Superior temporal gyrus (tissue), 1 donor: ENCODE measurements around the gene NIN.

Experiments used
- DNase-seq: peaks from one replicate; pipeline ENCODE4 v3.0.0-alpha.2; 2016; ENCODE audit errors: extremely low spot score

The NIN gene

DNA sequence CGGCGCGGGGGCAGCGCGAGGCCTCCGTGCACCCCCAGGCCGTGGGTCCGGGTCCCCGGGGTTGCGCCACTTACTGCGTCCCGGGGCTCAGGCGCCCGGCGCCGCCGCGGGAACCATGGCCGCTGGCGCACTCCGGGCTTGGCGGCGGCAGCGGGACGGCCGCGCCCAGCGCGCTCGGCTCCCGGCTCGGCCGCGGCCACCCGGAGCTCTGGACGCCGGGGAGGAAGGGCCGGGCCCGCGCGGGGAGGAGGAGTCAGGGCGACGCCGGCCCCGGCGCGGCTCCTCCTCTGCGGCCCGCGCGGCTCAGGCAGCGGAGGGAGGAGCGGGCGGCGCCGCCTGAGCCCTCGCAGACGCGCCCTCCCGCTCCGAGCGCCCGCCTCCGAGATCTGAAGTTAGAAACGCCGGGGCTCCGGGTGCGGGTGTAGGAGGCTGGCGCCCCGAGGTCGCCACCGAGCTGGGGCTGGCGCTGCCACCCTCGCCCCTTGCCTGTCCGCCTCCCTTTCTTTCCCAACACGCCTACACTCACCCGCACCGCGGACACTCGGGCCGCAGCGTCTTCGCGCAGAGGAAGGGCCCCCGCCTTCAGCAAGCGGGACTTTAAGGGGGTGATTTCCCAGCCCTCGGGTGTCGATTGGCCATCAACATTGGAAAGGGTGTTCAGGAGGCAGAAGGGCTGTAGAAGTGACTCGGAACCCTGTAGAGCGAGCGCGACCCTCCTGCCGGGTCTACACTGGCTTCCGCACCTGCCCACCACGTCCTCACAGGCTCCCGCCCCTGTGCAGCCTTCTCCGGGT is at the start of gene NIN:
Gene NIN, minus strand, starts transcription at position 231 of the 794 bp plus-strand sequence. CDS start 9,106 bp downstream, outside the sequence.
- peak; percentile 77 for DNase-seq

GRCh38 chr14:50875359-50876070 is 44.6 kb upstream of the NIN start:
- no peak for DNase-seq

DNA sequence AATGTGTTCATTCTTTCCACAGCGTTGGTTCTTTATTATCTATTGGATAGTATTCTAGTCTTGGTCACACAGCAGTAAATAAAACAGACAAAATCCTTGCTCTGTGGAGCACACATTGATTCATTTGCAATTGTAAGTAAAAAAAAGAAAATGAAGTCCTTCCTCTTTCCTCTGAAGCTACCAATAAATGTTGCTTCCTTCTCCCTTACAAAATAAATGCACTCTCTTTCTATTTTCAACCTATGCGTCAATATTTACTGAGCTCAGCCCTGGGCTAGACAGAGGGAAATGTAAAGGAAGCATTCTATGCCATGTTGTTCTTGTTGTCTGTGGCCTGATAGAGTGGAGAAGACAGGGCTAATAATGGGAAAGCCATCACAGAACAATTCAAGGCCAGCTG is 43.8 kb upstream of the NIN start:
- DNase-seq: no peak

- DNase-seq: no peak
Measured at GRCh38 chr14:50871914-50872732, 41.2 kb upstream of the NIN start, which contains the start of gene ABHD12B. Gene ABHD12B, plus strand, starts transcription at chr14:50872053. Its CDS starts 122 bp downstream, at chr14:50872175.

GRCh38 chr14:50871228-50871627 is 40.3 kb upstream of the NIN start:
- DNase-seq: no peak

DNA sequence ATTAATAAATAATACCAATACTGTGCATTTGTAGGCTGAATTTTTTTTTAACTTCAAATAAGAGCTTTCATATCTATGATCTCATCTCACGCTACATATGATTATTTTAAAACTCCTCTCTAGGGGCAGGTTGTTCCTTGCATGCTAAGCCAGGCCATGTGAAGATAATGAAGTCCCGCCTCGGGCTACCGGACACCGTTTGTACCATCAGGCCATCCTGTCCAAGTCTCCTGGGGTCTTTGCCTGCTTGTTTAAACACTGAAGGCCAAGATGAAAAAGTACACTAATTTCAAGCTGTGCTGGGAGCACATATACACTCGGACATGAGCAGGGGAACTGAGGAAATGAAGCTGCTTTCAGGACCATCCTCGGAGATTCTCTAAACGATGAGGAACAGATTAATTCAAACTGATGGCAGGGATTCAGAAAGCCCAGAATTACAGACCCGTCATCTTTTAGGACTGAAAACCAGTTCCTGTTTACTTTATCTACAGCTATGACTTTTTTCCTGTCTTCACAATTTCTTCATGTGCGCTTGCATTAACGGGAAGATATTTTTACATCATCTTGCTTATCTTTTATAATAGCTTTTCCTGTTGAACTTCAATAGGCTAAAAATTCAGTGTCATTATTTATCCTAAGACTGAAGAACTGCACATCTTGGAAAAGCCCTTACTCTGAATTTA is 34.6 kb upstream of the NIN start:
- no peak for DNase-seq

DNA sequence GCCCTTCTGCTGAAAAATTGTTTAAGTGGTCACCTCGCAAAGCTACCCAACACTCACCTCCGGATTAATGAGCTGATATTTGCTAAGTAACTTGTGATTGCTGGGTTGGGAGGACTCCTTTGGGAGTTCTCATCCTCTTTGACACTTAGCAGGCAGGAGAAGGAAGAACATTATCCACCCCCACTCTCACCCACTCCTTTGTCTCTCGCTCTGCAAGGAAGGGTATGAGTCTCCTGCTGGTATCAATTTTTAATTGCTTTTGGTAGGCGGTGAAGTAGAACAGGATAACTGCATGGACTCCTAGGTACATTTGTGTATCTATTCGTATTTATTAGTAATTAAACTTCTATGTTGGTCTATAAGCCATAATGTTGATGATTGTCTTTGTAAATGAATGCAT is 34.0 kb upstream of the NIN start:
- no peak for DNase-seq

GRCh38 chr14:50864237-50864636 is 33.3 kb upstream of the NIN start:
- no peak for DNase-seq

- DNase-seq: no peak
Measured at GRCh38 chr14:50862036-50862570, 31.1 kb upstream of the NIN start.

DNA sequence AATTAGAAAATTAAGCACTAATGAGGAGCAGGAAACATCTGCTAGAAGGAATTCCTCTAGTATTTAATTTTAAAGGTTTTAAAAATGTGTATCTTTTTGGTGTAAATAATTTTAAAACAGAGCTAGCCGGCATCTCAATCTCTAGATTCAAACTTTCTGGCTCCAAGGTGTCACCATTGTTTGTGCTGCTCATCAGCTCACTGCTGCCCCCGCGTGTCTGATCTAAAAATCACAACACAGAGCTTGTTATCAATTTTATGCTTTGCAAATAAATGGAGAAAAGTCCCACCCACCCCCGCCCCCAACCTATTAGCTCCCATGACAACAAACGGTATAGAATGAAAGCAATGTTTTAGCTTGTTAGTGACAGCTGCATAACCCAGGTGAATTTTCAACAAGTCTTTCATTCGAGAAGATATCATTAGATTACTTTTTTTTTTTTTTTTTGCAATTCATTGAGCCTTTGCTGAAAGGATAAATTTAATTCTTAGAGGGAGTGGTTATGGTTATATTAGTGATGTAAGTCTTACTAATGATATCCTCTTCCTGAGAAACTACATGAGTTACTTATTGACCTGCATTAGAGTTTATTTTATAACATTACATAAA is 29.6 kb upstream of the NIN start:
- peak; percentile 93 for DNase-seq

GRCh38 chr14:50859296-50859624 is 28.3 kb upstream of the NIN start:
- DNase-seq: no peak

DNA sequence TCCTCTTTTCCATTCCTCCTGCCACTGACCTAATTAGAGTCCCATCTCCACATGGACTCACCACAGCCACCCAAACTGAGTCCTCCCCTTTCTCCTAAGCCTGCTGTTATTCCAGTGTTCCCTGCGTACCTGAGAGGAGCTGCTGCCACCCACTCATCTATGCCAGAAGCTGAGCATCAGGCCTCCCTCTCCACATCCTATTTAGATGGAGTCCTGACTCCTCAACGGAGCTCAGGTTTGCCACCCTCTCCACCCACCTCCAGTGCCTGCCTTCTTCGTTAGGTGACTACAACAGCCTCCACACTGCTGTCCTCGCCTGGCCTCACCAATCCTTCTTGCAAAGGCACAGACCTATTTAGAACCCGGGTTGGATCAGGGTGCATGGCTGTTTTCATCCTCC is 25.7 kb upstream of the NIN start:
- no peak for DNase-seq

DNA sequence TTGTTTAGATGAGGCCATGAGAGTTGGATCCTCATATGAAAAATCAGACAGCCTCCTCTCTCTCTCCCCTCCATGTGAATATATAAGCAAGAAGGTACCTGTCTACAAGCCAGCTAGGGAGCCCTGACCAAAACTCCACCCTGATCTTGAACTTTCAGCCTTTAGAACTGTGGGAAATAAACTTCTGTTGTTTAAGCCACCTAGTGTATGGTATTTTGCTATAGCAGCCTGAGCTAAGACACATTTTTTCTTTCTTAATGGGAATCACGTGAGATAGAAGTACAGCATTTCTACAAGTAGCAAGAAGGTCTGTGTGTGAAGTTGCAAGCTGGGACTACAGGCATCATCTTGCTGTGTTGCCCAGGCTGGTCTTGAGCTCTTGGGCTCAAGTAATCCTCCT is 24.6 kb upstream of the NIN start:
- no peak for DNase-seq

- DNase-seq: no peak
Measured at GRCh38 chr14:50854521-50854920, 23.6 kb upstream of the NIN start.

- DNase-seq: no peak
Measured at GRCh38 chr14:50853891-50854290, 22.9 kb upstream of the NIN start.

DNA sequence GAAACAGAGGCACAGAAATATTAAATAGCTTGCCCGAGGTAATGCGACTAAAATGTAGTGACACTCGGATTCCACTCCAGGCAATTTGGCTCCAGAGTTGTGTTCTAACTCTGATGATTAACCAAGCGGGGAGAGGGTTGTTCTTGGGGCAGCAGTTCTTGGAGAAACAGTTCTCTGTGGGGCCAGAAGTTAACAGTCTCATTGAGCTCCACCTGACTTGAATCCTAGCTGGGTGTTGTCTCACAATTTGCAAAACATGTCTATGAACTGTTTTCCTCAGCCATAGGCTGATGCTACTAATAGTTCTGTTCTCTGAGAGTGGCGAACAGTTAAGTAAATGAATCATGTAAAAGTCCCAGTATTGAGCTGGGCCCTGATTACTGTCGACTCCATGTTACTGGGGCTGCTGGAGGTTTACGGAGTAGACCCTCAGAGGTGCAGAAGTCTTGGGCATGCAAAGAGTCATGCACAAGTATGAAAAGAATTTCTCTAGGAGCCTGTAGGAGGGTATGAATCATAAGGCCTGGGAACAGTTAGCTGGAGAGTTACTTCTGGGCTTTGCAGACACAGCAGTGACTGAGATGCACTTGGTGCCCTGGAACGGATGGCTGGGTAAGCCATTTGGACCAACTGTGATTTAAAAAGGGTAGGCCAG is 15.4 kb upstream of the NIN start:
- DNase-seq: no peak

DNA sequence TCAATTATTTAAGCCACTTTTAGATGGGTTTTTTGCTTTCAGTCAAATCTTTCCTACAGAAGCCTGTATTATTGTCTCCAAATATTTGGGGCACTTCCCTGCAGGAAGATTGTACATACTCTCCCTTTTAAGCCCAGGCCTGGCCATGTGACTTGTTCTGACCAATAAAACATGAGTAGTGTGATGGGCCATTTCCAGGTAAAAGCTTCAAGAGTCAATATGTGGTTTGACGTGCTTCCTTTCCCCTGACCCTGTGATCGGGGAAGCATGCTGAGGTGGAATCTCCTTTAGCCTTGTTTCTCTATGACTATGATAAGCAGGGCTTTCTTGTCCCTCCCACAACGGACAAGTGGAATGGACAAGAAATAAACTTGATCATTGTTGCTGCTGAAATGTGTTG is 14.2 kb upstream of the NIN start:
- DNase-seq: no peak

GRCh38 chr14:50844391-50844790 is 13.4 kb upstream of the NIN start:
- no peak for DNase-seq

DNA sequence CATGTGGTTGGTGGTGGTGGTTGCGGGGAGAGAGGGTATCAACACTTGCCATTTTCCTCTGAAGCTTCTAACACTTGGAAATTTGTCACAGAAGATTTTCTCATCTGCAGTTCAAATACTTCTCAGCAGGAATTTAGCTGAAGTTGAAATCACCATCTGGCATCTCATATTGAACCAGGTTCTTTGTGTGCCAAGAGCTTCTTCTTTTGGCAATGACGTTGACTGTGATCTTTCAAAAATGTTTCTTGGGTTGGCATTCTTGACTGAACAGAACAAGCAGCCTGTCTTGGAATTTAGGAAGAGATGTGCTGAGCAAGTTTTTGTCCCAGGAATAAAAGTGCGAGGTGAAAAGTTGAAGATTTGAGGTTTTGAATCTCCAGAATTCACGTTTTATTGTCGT is 8.7 kb upstream of the NIN start:
- peak; percentile 72 for DNase-seq

DNA sequence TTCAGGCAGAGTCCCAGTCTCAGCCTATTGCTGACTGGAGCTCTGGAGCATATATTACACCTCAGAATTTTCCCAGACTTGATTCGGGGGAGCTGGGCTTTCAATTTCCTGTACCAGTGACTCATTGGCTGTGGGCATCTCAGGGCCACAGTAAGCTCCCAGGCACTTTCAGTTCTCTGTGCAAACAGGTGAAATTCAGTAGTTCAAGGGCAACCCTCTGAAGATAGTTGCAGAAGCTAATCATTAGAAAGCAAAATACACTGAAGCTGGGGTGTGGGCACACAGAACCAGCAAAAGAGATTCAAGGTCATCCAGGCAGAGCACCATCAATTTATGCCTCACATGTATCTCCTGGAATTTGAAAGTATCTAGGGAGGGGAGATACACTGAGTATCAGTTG is 8.1 kb upstream of the NIN start:
- no peak for DNase-seq
